HEK293 (cell line): ENCODE results near the gene SPEG.

Experiments used
- CTCF ChIA-PET: fragments of 350-600 bp; formaldehyde crosslinking; extraction: SDS; loops from one replicate; lab custom pipeline; 2021; ENCODE audit warnings: antibody characterized with exemption; lab: Yijun Ruan, JAX
- POLR2A ChIA-PET: fragments of 300-600 bp; formaldehyde crosslinking; extraction: SDS; loops from one replicate; lab custom pipeline; 2020; ENCODE audit warnings: antibody characterized with exemption, inconsistent platforms; lab: Yijun Ruan, JAX
- H3K27ac ChIP-seq: fragments of 200-500 bp; sonication (Bioruptor generic); 2 replicates; pipeline ENCODE4 v1.5.1; 2014; ENCODE audit warnings: low read depth, low read length, control low read depth, inconsistent platforms; ENCODE audit errors: extremely low read depth
- H3K36me3 ChIP-seq, 2 experiments: fragments of 200-500 bp in 1 of 2; sonication (Bioruptor generic) in 1 of 2; 1 replicate in 1 of 2; 2 replicates in 1 of 2; pipeline ENCODE4 v1.5.1; 2014 to 2017; ENCODE audit warnings: inconsistent platforms in 2 of 2, low read length in 2 of 2; ENCODE audit not compliant: control insufficient read depth in 2 of 2, insufficient read depth in 1 of 2
- H3K4me1 ChIP-seq: fragments of 200-500 bp; sonication (Bioruptor generic); 2 replicates; pipeline ENCODE4 v1.5.1; 2014; ENCODE audit warnings: mild to moderate bottlenecking, low read length, inconsistent platforms; ENCODE audit not compliant: control insufficient read depth, insufficient read depth
- H3K4me3 ChIP-seq: 2 replicates; pipeline ENCODE4 v1.5.1; 2011; ENCODE audit warnings: low read depth, mild to moderate bottlenecking, control low read depth, low read length, moderate library complexity
- H3K9me3 ChIP-seq: fragments of 200-500 bp; sonication (Bioruptor generic); 2 replicates; pipeline ENCODE4 v1.5.1; 2014; ENCODE audit warnings: low read depth, low read length, inconsistent platforms; ENCODE audit not compliant: control insufficient read depth, insufficient read depth
- FEZF1 ChIP-seq: fragments of 450-650 bp; formaldehyde crosslinking; IDR thresholded peaks from 2 replicates; pipeline ENCODE4 v1.5.1; 2016; ENCODE audit warnings: missing biosample characterization, missing genetic modification characterization
- GLIS2 ChIP-seq: fragments of 450-650 bp; formaldehyde crosslinking; IDR thresholded peaks from 2 replicates; pipeline ENCODE4 v1.5.1; 2016; ENCODE audit warnings: missing biosample characterization, missing genetic modification characterization
- HOXA7 ChIP-seq: sonication (generic); formaldehyde crosslinking; IDR thresholded peaks from 2 replicates; pipeline ENCODE4 v1.8.1; 2022; ENCODE audit warnings: missing genetic modification reagents, borderline replicate concordance
- HOXC10 ChIP-seq: sonication (generic); formaldehyde crosslinking; IDR thresholded peaks from 2 replicates; pipeline ENCODE4 v1.8.1; 2023; ENCODE audit warnings: mild to moderate bottlenecking, missing genetic modification reagents
- ZBTB48 ChIP-seq: fragments of 450-650 bp; formaldehyde crosslinking; IDR thresholded peaks from 2 replicates; pipeline ENCODE4 v1.5.1; 2016; ENCODE audit warnings: missing biosample characterization, missing genetic modification characterization
- ZNF138 ChIP-seq: fragments of 450-650 bp; formaldehyde crosslinking; IDR thresholded peaks from 2 replicates; pipeline ENCODE4 v1.5.1; 2016; ENCODE audit warnings: missing biosample characterization, missing genetic modification characterization, borderline replicate concordance
- ZNF16 ChIP-seq: fragments of 450-650 bp; formaldehyde crosslinking; IDR thresholded peaks from 2 replicates; pipeline ENCODE4 v1.5.1; 2016; ENCODE audit warnings: low read depth, missing biosample characterization, missing genetic modification characterization
- ZNF221 ChIP-seq: fragments of 450-650 bp; formaldehyde crosslinking; IDR thresholded peaks from 2 replicates; pipeline ENCODE4 v1.5.1; 2017; ENCODE audit warnings: missing biosample characterization, missing genetic modification characterization, borderline replicate concordance
- ZNF280D ChIP-seq: fragments of 450-650 bp; formaldehyde crosslinking; IDR thresholded peaks from 2 replicates; pipeline ENCODE4 v1.5.1; 2016; ENCODE audit warnings: missing biosample characterization, missing genetic modification characterization
- ZNF510 ChIP-seq: fragments of 450-650 bp; formaldehyde crosslinking; IDR thresholded peaks from 2 replicates; pipeline ENCODE4 v1.5.1; 2018; ENCODE audit warnings: mild to moderate bottlenecking, missing genetic modification characterization, missing biosample characterization; ENCODE audit not compliant: insufficient replicate concordance
- ZNF585B ChIP-seq: fragments of 450-650 bp; formaldehyde crosslinking; IDR thresholded peaks from 2 replicates; pipeline ENCODE4 v1.5.1; 2016; ENCODE audit warnings: missing biosample characterization, missing genetic modification characterization
- ZNF600 ChIP-seq: fragments of 450-650 bp; formaldehyde crosslinking; IDR thresholded peaks from 2 replicates; pipeline ENCODE4 v1.5.1; 2016; ENCODE audit warnings: missing biosample characterization, missing genetic modification characterization
- ZNF610 ChIP-seq: fragments of 450-650 bp; formaldehyde crosslinking; IDR thresholded peaks from 2 replicates; pipeline ENCODE4 v1.5.1; 2016; ENCODE audit warnings: missing biosample characterization, missing genetic modification characterization, borderline replicate concordance
- ZNF626 ChIP-seq: fragments of 450-650 bp; sonication (Bioruptor Pico); formaldehyde crosslinking; IDR thresholded peaks from 2 replicates; pipeline ENCODE4 v1.5.1; 2018; ENCODE audit warnings: missing biosample characterization, missing genetic modification characterization, inconsistent platforms
- ZSCAN16 ChIP-seq: fragments of 450-650 bp; formaldehyde crosslinking; IDR thresholded peaks from 2 replicates; pipeline ENCODE4 v1.5.1; 2016; ENCODE audit warnings: missing biosample characterization, missing genetic modification characterization
- TF ChIP-seq, protein P1 (sequence below): fragments of 450-650 bp; formaldehyde crosslinking; IDR thresholded peaks from 2 replicates; pipeline ENCODE4 v1.5.1; 2016; ENCODE audit warnings: missing biosample characterization, missing genetic modification characterization
- TF ChIP-seq, protein P2 (sequence below): fragments of 450-650 bp; formaldehyde crosslinking; IDR thresholded peaks from 2 replicates; pipeline ENCODE4 v1.5.1; 2016; ENCODE audit warnings: missing biosample characterization, missing genetic modification characterization
- TF ChIP-seq, protein P3 (sequence below): fragments of 450-650 bp; formaldehyde crosslinking; IDR thresholded peaks from 2 replicates; pipeline ENCODE4 v1.5.1; 2016; ENCODE audit warnings: missing biosample characterization, missing genetic modification characterization
- TF ChIP-seq, protein P4 (sequence below): fragments of 450-650 bp; formaldehyde crosslinking; IDR thresholded peaks from 2 replicates; pipeline ENCODE4 v1.5.1; 2016; ENCODE audit warnings: missing biosample characterization, missing genetic modification characterization

Gene SPEG

DNA sequence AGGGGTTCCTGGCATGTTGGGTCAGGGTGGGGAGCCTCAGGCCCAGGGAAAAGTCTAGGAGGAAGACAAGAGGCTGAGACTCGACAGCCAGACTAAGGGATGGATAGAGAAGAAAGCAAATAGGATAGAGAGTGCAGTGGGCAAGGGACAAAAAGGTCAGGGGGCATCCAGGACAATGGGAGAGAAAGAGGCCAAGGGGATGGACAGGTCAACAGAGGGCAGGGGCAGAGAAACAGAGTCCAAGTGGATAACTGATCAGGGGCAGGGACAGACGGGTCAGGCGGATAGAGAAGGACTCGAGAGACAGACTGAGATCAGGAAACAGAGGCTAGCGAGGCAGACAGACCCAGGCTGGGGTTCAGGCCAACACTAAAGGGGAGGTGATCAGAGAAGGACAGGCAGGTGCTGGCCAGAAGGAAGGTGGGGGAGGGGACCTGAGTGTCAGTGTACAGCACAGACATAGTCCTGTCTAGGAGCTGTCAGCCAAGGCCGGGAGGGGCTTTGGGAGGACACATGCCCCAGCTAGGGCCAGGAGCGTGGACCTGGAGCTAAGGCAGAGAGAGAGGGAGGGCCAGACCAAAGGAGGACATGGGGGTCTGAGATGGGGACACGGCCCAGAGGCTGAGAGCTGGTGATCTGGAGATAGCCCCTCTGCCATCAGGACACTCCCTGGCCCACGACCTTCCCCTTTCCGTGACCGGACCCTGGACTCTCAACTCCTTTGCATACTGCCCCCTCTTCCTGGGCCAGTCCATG lies 91.9 kb downstream of the SPEG start:
- CTCF ChIA-PET, result interaction anchor here (0.5 to 9.7 kb wide), 11 partner anchors 7 to 232 kb away, joined by 3 to 252 read pairs (median 7); partner anchors contain the start of genes ASIC4 and GMPPA
- POLR2A ChIA-PET, result interaction anchor here (1.4 kb wide), 1 partner anchor 28 kb away, joined by 6 read pairs; the partner anchor contains the start of gene GMPPA

GRCh38 chr2:219527076-219527394 lies 92.4 kb downstream of the SPEG start:
- ChIA-PET CTCF (interaction anchor here (0.5 to 9.7 kb wide), 9 partner anchors 8 to 232 kb away, joined by 3 to 252 read pairs (median 10); partner anchors contain the start of genes ASIC4 and GMPPA), POLR2A (interaction anchor here (0.8 to 1.4 kb wide), 2 partner anchors 11 to 28 kb away, joined by 3 to 6 read pairs; partner anchors contain the start of gene GMPPA)
- Histone ChIP-seq H3K9me3 (no peaks in the 10 kb centered on the region), H3K27ac (no peak overlapping the region), H3K4me1 (no peaks in the 10 kb centered on the region), H3K36me3 (no peaks in the 10 kb centered on the region), H3K4me3 (no peak overlapping the region)
- TF ChIP-seq ZNF138 (tag by site-specific recombination) (no peak), ZSCAN16 (tag by site-specific recombination) (no peak), GLIS2 (0 out of 2 replicates have a peak, but pooled peaks have one; percentile 19), ZNF600 (tag by site-specific recombination) (peak; percentile 27; the same call in 1 of the 2 replicates), ZNF585B (tag by site-specific recombination) (no peak), ZNF626 (tag by site-specific recombination) (no peak)
- TF ChIP-seq, protein P1, sequence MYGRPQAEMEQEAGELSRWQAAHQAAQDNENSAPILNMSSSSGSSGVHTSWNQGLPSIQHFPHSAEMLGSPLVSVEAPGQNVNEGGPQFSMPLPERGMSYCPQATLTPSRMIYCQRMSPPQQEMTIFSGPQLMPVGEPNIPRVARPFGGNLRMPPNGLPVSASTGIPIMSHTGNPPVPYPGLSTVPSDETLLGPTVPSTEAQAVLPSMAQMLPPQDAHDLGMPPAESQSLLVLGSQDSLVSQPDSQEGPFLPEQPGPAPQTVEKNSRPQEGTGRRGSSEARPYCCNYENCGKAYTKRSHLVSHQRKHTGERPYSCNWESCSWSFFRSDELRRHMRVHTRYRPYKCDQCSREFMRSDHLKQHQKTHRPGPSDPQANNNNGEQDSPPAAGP, result no peak
- TF ChIP-seq, protein P2, sequence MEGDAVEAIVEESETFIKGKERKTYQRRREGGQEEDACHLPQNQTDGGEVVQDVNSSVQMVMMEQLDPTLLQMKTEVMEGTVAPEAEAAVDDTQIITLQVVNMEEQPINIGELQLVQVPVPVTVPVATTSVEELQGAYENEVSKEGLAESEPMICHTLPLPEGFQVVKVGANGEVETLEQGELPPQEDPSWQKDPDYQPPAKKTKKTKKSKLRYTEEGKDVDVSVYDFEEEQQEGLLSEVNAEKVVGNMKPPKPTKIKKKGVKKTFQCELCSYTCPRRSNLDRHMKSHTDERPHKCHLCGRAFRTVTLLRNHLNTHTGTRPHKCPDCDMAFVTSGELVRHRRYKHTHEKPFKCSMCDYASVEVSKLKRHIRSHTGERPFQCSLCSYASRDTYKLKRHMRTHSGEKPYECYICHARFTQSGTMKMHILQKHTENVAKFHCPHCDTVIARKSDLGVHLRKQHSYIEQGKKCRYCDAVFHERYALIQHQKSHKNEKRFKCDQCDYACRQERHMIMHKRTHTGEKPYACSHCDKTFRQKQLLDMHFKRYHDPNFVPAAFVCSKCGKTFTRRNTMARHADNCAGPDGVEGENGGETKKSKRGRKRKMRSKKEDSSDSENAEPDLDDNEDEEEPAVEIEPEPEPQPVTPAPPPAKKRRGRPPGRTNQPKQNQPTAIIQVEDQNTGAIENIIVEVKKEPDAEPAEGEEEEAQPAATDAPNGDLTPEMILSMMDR (tag by site-specific recombination), result no peak

More for the DNA sequence above, 91.9 kb downstream of the SPEG start:
- Histone ChIP-seq H3K27ac (no peak overlapping the region), H3K4me3 (no peak overlapping the region), H3K4me1 (peaks cover 5% of the 10 kb centered on the region), H3K36me3 (no peaks in the 10 kb centered on the region), H3K9me3 (no peaks in the 10 kb centered on the region)
- TF ChIP-seq, protein P3, sequence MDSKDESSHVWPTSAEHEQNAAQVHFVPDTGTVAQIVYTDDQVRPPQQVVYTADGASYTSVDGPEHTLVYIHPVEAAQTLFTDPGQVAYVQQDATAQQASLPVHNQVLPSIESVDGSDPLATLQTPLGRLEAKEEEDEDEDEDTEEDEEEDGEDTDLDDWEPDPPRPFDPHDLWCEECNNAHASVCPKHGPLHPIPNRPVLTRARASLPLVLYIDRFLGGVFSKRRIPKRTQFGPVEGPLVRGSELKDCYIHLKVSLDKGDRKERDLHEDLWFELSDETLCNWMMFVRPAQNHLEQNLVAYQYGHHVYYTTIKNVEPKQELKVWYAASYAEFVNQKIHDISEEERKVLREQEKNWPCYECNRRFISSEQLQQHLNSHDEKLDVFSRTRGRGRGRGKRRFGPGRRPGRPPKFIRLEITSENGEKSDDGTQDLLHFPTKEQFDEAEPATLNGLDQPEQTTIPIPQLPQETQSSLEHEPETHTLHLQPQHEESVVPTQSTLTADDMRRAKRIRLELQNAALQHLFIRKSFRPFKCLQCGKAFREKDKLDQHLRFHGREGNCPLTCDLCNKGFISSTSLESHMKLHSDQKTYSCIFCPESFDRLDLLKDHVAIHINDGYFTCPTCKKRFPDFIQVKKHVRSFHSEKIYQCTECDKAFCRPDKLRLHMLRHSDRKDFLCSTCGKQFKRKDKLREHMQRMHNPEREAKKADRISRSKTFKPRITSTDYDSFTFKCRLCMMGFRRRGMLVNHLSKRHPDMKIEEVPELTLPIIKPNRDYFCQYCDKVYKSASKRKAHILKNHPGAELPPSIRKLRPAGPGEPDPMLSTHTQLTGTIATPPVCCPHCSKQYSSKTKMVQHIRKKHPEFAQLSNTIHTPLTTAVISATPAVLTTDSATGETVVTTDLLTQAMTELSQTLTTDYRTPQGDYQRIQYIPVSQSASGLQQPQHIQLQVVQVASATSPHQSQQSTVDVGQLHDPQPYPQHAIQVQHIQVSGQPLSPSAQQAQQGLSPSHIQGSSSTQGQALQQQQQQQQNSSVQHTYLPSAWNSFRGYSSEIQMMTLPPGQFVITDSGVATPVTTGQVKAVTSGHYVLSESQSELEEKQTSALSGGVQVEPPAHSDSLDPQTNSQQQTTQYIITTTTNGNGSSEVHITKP, result peak; percentile 53; the same call in 1 of the 2 replicates
- TF ChIP-seq HOXA7, result no peak

DNA sequence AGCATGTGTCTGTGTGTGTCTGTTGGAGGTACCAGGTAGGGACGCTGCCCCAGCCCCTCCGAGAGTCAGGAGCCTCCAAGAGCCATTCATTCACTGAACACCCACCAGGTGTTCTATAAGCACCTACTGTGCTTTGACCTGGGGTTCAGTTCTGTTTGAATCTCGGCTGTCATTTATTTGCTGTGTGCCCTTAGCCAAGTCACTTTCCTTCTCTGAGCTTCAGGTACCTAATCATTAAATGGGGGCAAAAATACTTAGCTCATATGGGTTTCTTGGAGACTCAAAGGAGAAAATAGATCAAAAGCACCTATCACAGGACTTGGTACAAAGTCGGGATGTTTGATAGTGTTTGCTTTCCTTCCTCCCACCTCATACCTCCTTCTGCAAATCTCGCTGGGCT lies 92.8 kb downstream of the SPEG start:
- H3K27ac ChIP-seq, result no peak overlapping the region
- no peaks in the 10 kb centered on the region for H3K36me3 ChIP-seq
- H3K9me3 ChIP-seq, result no peaks in the 10 kb centered on the region
- no peaks in the 10 kb centered on the region for H3K4me1 ChIP-seq
- no peak for TF ChIP-seq ZNF280D (tag by site-specific recombination)
- no peak for TF ChIP-seq ZNF510
- TF ChIP-seq ZNF16, result no peak
- TF ChIP-seq HOXC10 (CRISPR knock-in tag), result no peak
- TF ChIP-seq, protein P4, sequence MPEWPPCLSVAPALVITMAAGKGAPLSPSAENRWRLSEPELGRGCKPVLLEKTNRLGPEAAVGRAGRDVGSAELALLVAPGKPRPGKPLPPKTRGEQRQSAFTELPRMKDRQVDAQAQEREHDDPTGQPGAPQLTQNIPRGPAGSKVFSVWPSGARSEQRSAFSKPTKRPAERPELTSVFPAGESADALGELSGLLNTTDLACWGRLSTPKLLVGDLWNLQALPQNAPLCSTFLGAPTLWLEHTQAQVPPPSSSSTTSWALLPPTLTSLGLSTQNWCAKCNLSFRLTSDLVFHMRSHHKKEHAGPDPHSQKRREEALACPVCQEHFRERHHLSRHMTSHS, result no peak
- TF ChIP-seq ZNF221, result no peak
- TF ChIP-seq FEZF1 (tag by site-specific recombination), result no peak
- no peak for TF ChIP-seq ZNF610 (tag by site-specific recombination)
- no peak for TF ChIP-seq ZBTB48 (tag by site-specific recombination)
- CTCF ChIA-PET, result interaction anchor here (0.5 to 9.7 kb wide), 14 partner anchors 8 to 1544 kb away, joined by 3 to 252 read pairs (median 6); partner anchors contain the start of genes ASIC4 and GMPPA
- no peak overlapping the region for H3K4me3 ChIP-seq
- POLR2A ChIA-PET, result interaction anchor here (0.8 to 1.4 kb wide), 2 partner anchors 11 to 29 kb away, joined by 3 to 6 read pairs; partner anchors contain the start of gene GMPPA
